Adrenal gland (tissue), 12 donors: ENCODE results near the gene NAP1L1. TPM values are rescaled to one million over a fixed set of nuclear protein-coding genes. Genes with fewer than 3 reads are reported as not detected.

ENCODE experiments used
- DNase-seq, 7 donors: peaks; one replicate each; pipeline ENCODE4 v3.0.0-alpha.2; 2019 to 2020
- H3K27ac ChIP-seq, 5 donors: fragments of 200-600 bp; sonication (generic) in 4 of 5; 1 replicate in 3 of 5; 2 replicates in 2 of 5; pipeline versions ENCODE4 v1.5.1 to v1.8.0; 2016 to 2020; ENCODE audit warnings: mild to moderate bottlenecking in 1 of 5
- H3K27me3 ChIP-seq: fragments of 200-600 bp; 2 replicates; pipeline ENCODE4 v1.8.0; 2021
- H3K36me3 ChIP-seq, 2 donors: fragments of 200-600 bp; replicated peaks in 1 of 2; 1 replicate in 1 of 2; 2 replicates in 1 of 2; pipeline versions ENCODE4 v1.5.1 to v1.8.0; 2018 to 2022
- H3K4me1 ChIP-seq, 2 donors: fragments of 200-600 bp; replicated peaks in 1 of 2; 1 replicate in 1 of 2; 2 replicates in 1 of 2; pipeline versions ENCODE4 v1.5.1 to v1.8.0; 2018 to 2021
- H3K4me3 ChIP-seq, 4 donors: fragments of 200-600 bp; sonication (generic) in 3 of 4; one replicate each; pipeline ENCODE4 v1.5.1; 2016 to 2018
- H3K9me3 ChIP-seq, 3 donors: fragments of 200-600 bp; sonication (generic) in 1 of 3; replicated peaks in 1 of 3; 1 replicate in 2 of 3; 2 replicates in 1 of 3; pipeline versions ENCODE4 v1.5.1 to v1.8.0; 2016 to 2021
- POLR2A ChIP-seq, 2 donors: fragments of 450-650 bp; IDR thresholded peaks; one replicate each; pipeline ENCODE4 v1.6.1; 2017; ENCODE audit warnings: antibody characterized with exemption in 2 of 2, mild to moderate bottlenecking in 2 of 2, moderate library complexity in 1 of 2
- WGBS, 4 donors: extraction: QIAGEN DNeasy Blood & Tissue Kit in 2 of 4; methylation state at CpG; one replicate each; pipeline versions ENCODE4 v1.1.5 to v1.1.7; 2013 to 2017; 5-methylcytosine and 5-hydroxymethylcytosine counted together
- intact Hi-C, 2 donors: fragments of 100-400 bp; cut with DNase I; formaldehyde crosslinking; loops; one replicate each; pipeline versions ENCODE4 v1.14.1 to v1.15.0; 2022 to 2023
- polyA plus RNA-seq, 3 donors: library from polyadenylated mRNA; stranded (reverse); fragments of 200-250 nt in 2 of 3; fragments of 350-450 nt in 1 of 3; fragmentation: Illumina TruSeq in 1 of 3; extraction: RNeasy Lipid Tissue Mini Kit (QIAGEN cat#74804) in 1 of 3; gene quantifications; one replicate each; pipeline ENCODE4 v1.2.3, GENCODE V29; 2013 to 2014
- total RNA-seq, 9 donors: library from RNA; depleted of rRNA in 4 of 9; stranded (reverse); fragments of >200 nt in 4 of 9; fragments of 120-200 nt in 1 of 9; fragmentation: NEBNext Ultra II Directional in 1 of 9; extraction: Animal tissue kit (Norgen Biotek cat#: 25700) in 1 of 9; gene quantifications; one replicate each; pipeline versions ENCODE4 v1.1.0 to v1.2.4, GENCODE V29; 2013 to 2023
- TF ChIP-seq, protein P1 (sequence below), 6 experiments: fragments of 450-650 bp in 4 of 6; fragments of 200-600 bp in 2 of 6; sonication (generic) in 1 of 6; IDR thresholded peaks; 1 replicate in 5 of 6; 2 replicates in 1 of 6; pipeline versions ENCODE4 v1.5.1 to v1.8.0; 2016 to 2021; ENCODE audit warnings: antibody characterized with exemption in 6 of 6, mild to moderate bottlenecking in 2 of 6, moderate library complexity in 1 of 6
- donor health status: healthy with polysubstance abuse.
- donor health status: Bipolar disorder and iron deficiency.
- donor health status: DM: yes; HTN: yes; CAD: no.
- donor health status: DM: no; HTN: no; CAD: no.
- donor health status: DM: no; HTN: no; CAD: no.
- donor health status: DM: yes; HTN: yes; CAD: no.

The NAP1L1 gene
- total and polyA plus RNA-seq, 12 donors, result 216 to 518 (median 347) TPM

DNA sequence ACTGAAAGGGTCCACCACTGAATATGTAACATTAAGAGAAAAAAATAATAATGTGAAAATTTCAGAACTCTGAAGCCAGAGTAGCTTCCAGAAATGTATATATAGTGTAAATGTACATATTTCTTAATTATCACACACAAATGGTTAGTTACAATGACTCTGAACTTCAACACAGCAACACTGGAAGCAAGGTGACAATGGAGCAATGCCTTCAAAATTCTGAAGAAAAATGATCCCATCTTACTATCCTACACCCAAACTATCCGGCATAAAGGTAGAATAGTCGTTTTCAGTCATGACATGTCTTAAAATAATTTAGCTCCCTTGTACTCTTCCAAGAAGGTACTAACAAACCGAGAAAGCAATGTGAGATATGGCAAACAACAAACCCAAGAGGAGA, 11.9 kb downstream of the NAP1L1 start:
- no peak overlapping the region for H3K4me3 ChIP-seq
- no peak for DNase-seq
- no peaks in the 10 kb centered on the region for H3K36me3 ChIP-seq
- H3K27ac ChIP-seq, result no peak overlapping the region
- no peaks in the 10 kb centered on the region for H3K9me3 ChIP-seq
- 90 to 99% (median 92%) methylated on average over 3 of the region's 3 CpGs for WGBS, 4 donors
- H3K4me1 ChIP-seq, result peaks cover 6 to 54% of the 10 kb centered on the region in 2 donors
- TF ChIP-seq, protein P1, sequence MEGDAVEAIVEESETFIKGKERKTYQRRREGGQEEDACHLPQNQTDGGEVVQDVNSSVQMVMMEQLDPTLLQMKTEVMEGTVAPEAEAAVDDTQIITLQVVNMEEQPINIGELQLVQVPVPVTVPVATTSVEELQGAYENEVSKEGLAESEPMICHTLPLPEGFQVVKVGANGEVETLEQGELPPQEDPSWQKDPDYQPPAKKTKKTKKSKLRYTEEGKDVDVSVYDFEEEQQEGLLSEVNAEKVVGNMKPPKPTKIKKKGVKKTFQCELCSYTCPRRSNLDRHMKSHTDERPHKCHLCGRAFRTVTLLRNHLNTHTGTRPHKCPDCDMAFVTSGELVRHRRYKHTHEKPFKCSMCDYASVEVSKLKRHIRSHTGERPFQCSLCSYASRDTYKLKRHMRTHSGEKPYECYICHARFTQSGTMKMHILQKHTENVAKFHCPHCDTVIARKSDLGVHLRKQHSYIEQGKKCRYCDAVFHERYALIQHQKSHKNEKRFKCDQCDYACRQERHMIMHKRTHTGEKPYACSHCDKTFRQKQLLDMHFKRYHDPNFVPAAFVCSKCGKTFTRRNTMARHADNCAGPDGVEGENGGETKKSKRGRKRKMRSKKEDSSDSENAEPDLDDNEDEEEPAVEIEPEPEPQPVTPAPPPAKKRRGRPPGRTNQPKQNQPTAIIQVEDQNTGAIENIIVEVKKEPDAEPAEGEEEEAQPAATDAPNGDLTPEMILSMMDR (IDR thresholded peaks at IDR 0.05), result no peak
- no peak for TF ChIP-seq POLR2A (IDR thresholded peaks at IDR 0.05)
- intact Hi-C loops, result no loop called here
- H3K27me3 ChIP-seq, result no peaks in the 10 kb centered on the region

DNA sequence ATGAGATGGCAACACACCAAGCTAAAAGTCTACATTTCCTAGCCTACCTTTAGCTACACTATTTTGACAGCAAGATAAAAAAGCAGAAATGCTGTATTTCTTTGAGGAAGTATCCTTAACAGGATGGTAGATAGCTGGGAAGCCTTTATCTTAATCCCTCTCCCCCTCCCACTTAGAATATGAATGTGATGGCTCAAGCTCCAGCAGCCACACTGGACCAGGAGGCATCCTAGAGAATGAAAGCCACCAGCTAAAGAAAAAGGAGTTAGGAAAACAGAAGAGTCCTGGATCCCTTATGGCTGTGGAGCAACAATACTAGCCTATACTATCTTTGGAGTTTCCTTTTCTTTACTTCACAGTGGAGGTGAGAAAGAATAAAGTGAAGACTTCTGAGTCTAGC, 15.1 kb downstream of the NAP1L1 start:
- Histone ChIP-seq H3K36me3 (peaks cover 0 to 3% of the 10 kb centered on the region in 2 donors), H3K4me1 (peaks cover 6 to 34% of the 10 kb centered on the region in 2 donors), H3K9me3 (peaks cover 0 to 5% (median 0%) of the 10 kb centered on the region in 3 donors), H3K27me3 (no peaks in the 10 kb centered on the region), H3K4me3 (no peak overlapping the region), H3K27ac (no peak overlapping the region)
- no peak for DNase-seq
- intact Hi-C loops, result no loop called here
- TF ChIP-seq POLR2A (IDR thresholded peaks at IDR 0.05), result no peak
- TF ChIP-seq, protein P1 (IDR thresholded peaks at IDR 0.05), result no peak

DNA sequence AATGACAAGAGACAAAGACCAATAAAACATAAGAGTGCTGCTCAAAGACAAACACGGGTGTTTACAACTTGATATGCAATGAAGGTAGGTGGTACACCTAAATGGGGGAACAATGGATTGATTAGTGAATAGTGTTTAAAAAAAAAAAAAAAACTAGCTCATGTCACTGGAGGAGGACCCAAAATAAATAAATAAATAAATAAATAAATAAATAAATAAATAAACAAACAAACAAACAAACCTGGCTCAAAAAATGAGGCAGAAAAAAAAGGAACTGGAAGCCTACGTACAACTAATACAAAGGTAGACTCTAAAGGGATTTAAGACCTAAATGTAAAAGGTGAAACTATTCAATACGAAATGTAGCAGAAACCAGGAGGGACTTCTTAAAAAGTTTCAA, 18.6 kb downstream of the NAP1L1 start:
- whole genome bisulfite sequencing, 4 donors, result 95 to 98% (median 98%) methylated on average over 3 of the region's 3 CpGs
- Histone ChIP-seq H3K27me3 (no peaks in the 10 kb centered on the region), H3K4me1 (peaks cover 0 to 6% of the 10 kb centered on the region in 2 donors), H3K9me3 (peaks cover 0 to 5% (median 0%) of the 10 kb centered on the region in 3 donors), H3K27ac (no peak overlapping the region), H3K36me3 (peaks cover 0 to 3% of the 10 kb centered on the region in 2 donors), H3K4me3 (no peak overlapping the region)
- intact Hi-C loops, result no loop called here
- no peak for DNase-seq
- no peak for TF ChIP-seq POLR2A (IDR thresholded peaks at IDR 0.05)
- TF ChIP-seq, protein P1 (IDR thresholded peaks at IDR 0.05), result no peak

DNA sequence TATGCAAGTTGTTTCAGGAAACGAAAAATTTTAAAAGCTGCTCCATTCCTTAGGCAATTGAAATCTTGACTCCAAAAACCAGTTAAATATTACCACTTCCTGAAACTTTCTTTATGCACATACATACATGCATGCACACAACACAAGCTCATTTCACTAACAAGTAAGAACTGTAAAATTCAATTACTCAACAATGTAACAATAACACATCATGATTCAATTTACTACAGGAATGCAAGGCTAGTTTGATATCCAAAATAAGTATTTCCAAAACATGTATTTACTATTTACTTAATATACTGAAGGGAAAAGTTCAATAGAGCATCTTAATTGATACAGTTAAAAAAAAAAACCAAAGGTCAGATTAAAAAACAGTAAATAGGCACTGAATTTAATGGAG, 19.6 kb downstream of the NAP1L1 start:
- Histone ChIP-seq H3K27me3 (no peaks in the 10 kb centered on the region), H3K9me3 (peaks cover 0 to 5% (median 0%) of the 10 kb centered on the region in 3 donors), H3K4me1 (peaks cover 0 to 6% of the 10 kb centered on the region in 2 donors), H3K36me3 (peaks cover 0 to 6% of the 10 kb centered on the region in 2 donors), H3K4me3 (no peak overlapping the region), H3K27ac (no peak overlapping the region)
- TF ChIP-seq, protein P1 (IDR thresholded peaks at IDR 0.05), result no peak
- TF ChIP-seq POLR2A (IDR thresholded peaks at IDR 0.05), result no peak
- DNase-seq, result no peak
- WGBS, 4 donors, result 88 to 96% (median 90%) methylated on average over 1 of the region's 1 CpG
- intact Hi-C loops, result no loop called here
